GM18517 (cell line): ENCODE data around the gene REXO5.

Source experiments
- ATAC-seq: cut with Tn5 transposase; IDR thresholded peaks from one replicate; pipeline ENCODE4 v1.9.1; 2021; ENCODE audit warnings: mild to moderate bottlenecking, moderate library complexity; ENCODE audit not compliant: unreplicated experiment

The REXO5 gene

DNA sequence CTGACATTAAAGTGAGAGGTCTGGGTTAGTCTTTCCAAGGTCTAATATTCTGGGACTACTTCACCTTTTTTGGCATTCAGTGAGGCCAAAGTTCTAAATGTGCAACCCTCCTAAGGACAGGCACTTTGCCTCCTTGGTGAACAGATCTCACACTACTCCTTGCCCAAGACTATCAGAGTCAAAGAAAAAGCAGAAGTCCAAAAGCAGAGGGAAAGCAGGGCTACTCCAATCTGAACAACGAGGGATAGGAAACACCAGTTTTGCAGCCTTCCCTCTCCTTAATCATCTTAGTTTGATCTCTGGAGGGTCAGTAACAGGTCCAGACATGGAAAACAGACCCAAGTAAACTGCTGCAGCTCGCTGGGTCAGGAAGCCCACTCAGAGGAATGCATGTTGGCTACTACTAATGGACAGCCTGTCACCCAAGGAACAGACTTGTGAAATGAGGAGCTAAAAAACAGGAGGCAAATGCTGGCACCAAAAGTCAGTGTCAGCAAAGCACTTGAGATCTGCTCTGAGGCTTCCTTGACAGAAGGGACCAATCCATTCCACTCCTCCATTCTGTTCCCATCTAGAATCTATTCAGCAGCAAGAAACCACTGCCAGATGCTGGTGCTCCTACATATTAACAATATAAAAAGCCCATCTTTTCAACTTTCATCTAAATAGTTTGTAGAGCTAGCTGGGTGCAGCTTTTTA, 63.9 kb downstream of the REXO5 start:
- ATAC-seq, result no peak

DNA sequence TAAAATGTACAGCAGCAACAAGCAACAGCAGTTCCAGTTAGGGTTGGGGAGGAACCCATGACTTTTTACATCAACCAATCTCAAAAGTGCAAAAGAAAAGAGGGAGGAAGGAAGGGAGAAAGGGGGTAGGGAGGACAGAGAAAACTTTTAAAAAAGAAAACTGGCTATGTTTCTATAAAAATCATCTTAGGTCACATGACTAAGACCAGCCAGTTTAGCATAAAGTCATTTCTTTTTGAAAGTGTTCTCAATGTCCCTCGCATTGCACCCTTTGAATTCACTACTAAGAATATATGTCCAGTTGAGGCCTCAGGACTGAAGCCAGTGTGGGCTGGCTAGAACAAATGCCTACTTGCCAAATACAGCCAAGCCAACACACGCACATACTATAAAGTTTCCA, 64.9 kb downstream of the REXO5 start:
- ATAC-seq, result no peak

DNA sequence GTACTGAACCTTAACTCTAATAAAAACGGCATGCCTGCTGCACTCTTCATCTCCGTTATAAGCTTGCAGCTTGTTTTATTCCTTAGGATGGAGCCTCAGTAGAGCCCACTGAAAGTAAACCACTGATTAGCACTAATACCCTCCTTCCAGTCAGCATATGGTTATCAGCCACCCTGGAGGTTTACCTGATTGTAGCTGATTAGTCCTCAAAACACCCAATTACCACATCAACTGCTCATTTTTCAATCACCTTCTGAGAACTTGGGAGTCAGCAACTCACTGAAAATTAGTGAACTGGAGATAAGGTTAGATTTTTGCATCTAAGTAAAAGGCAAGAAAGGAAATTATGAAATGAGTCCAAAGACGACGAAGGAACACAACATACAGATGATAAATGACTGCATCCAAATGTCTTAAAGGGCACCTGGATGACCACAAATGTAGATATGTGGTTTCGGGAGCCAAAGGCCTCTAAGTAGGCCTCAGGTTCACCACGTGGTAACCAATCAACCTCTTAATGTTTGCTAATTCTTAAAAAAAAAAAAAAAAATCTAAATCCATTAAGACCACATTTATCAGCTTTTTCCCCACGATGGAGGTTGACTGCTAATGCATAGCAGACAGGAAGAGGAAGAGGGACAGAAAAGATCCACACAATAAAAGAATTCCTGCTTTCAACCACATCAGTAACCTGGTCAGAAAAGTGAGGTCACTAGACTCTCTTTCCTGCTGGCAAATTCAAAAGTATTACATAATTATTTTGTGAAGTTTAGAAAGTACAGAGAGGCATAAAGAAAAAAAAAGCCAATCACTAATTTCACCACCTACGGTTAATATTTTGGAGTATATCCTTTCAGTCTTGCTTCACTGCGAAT, 65.9 kb downstream of the REXO5 start:
- no peak for ATAC-seq

DNA sequence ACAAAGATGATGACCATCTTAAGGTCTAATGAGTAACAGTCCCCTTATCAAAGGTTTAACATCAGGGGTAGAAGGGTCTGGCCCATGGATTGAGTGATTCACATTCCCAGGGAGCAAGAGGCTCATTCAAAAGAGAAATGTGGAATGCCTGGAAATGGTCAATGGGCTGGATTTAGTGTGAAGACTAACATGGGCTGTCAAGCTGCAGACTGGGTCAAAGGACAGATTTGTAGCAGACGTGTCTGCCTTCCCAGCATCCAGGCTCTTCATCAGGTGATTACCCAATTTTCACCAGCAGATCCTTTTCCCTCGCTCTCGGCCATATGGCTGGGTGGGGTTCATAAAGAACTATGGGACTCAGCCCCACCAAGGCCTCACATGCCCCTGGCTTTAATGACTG, 67.0 kb downstream of the REXO5 start:
- ATAC-seq, result no peak

DNA sequence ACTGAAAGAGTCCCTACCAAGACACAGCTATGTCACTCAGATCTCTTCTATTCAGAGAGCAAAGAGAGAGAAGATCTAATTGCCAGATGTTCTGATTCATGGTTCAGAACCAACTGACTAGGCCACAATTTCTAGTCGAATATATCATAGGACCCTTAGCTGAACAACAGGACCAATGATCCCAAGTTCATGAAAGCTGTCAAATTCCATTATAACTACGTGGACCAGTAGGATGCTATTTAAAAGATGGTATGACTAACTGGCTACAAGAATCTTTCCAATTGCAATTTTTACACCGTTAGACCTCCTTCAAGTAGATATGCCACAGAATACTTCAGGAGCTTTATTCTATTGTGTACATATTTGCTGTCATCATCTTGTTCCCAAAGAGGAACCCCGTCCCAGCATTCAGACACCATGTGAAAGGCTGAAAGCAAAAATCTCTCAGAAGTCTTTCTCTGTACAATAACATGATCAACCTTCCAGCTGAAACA, 67.8 kb downstream of the REXO5 start:
- peak; percentile 1 for ATAC-seq

DNA sequence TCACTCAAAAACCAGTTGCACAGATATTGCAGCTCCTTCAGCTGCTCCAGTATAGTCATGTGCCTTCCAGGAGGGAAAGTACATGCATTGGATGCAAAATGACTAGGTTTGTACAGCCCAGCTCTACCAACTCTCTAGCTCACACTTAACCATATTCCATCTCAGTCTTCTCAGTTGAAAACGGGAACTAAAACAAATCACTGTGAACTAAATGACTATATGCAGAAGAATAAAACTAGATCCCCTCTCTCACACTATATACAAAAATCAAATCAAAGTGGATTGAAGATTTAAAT, 69.0 kb downstream of the REXO5 start:
- no peak for ATAC-seq

DNA sequence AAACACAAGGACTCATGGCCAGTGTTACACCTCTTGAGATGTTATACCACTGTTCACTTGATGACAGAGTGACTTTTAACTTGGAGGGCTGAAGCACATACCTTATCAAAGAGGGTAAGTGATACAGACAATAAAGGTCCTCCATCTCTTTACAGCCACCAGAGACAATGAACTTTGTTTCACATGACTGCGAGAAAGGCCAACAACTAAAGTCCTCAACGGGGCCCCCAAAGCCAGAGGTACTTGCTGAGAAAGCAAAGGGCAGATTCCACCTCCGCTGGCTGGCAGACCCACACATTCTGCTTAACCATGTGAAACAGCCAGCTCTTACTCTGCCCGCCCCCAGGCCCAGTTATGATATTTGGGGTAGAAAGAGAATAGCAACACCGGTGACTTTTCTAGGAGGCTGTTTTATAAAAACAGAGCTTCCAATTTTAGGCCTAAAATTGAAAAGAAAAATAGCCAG, 72.4 kb downstream of the REXO5 start:
- ATAC-seq, result no peak

DNA sequence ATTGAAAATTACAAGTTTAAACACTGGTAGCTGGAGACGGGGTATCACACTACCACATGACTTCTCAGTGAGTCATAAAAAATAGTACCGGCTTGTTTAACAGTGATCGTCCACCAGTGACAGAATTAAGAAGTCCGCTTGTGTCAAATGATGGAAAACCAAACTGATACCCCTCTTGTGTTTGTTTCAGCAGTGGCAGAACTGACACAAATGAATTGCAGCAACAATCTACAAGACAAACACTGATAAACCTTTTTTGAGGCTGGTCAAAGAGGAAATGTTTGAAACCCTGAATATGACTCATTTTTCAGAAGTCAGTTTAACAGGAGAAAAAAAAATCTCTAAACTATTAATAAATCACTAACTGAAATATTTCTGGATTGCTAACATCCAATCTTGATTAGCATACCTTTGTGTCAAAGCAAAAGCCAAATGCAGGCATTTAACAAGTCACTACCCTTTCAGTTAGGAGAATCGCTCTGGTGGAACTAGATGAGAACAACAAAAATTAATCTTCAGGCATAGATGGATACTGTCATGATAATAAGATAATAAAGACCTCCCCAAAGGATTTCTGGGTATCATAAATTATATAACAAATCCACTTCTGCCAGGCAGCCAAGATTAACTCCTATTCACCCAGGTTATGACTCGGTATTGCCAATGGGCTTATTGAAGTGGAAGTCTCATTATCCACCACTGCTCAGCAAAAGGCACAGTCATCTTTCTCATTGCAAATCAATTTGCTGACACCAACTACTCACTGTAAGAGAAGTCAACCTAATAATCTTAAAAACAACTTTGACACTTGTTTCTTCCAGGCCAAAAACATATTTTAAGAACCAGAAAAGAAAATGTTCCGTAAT, 73.1 kb downstream of the REXO5 start:
- no peak for ATAC-seq

DNA sequence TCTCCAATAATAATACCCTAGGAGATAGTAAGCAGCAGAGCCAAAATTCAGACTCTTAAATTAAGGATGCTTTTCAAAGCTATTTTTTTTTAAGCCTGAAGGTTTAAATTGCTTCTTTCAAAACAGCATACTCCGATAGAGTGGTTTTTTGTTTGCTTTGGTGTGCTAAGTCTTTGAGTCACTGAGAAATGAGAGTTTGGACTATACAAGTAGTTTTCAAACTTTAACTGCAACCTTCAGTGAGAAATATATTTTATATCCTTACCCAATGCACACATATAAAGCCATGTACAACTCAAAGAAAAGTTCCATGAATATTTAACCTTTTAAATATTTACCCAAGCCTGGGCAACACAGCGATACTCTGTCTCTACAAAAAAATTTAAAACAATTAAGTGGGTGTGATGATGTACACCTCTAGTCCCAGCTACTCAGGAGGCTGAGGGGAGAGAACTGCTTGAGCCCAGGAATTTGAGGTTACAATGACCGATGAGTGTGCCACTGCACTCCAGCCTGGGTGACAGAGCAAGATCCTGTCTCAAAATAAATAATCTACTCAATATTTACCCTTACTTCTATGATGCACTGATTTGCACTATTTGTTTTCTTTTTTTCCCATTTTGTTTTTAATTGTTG, 74.7 kb downstream of the REXO5 start:
- ATAC-seq, result no peak

DNA sequence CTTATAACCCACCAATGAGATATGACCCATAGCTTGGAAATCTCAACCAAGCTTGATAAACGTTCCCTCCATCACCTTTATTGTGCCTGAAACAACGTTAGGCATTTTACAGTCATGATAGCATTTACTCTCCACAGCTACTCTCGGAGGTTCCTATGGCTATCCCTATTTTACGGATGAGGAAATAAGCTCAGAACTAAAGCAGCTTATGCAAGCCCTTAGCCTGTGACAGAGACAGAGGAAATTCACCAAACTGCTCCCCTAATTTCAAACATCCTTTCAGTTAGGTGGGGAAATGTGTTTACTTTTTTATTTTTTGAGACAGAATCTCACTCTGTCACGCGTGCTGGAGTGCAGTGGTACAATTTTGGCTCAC, 75.2 kb downstream of the REXO5 start:
- ATAC-seq, result no peak

DNA sequence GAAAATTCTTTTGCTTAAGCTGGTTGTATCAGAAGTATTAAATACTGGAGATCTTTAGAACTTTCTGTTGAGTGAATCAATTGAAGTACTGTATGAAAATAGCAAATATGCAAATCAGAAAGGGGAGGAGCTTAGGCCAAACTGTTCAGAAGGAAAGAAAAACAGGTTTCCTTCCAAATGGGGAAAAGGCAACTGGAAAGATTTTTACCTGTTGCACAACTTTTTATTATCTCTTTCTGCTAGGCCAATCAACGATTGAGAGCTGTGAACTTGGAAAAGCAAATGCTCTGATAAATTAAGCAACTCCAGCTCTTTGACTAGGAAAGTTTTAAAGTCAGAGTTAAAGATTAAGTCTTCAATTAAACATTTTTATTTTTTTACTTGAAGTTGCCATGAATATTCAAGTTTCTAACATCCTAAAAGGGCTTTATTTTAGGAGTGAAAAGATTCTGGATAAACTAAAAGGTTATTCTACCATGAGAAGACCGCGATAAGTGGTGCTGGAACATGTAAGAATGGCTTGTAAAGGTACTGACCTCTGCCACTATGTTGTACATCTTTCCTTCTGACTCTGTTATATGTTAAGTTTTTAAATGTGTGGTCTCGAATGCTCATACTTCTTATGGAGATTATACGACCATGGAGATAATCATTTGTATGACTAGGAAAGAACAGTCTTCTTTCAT, 77.4 kb downstream of the REXO5 start:
- no peak for ATAC-seq

DNA sequence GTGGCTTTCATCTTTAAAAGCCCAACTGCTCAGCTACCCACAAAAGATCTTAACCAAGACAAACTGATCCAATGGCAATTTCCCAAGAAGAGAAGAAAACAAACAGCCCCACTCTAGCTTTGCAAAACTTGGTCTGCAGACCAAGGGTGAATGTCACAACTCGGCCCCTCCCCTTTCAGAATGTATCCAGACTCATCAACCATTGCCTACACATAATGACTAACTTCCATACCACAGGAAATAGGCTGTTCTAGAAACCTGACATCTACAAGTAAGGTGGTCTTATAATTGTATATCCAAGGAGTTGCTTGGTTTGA, 77.9 kb downstream of the REXO5 start:
- no peak for ATAC-seq

DNA sequence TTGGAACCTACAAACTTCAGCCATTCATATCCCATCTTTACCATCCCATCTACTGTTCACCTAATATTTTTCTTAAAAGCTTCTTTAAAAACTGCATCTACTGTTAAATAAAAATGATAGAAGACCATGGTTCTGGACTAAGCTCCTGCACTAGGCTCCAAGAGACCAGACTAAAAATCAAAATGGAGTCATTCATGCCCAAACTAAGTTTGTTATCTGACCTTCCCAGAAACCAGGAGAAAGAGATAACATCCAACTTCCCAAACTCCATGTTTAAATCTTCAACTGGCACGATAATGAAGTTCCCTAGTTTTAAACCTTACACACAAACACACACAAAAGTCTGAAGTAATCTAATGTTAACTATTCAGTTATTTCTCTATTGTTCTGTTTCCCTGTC, 80.0 kb downstream of the REXO5 start:
- ATAC-seq, result no peak

DNA sequence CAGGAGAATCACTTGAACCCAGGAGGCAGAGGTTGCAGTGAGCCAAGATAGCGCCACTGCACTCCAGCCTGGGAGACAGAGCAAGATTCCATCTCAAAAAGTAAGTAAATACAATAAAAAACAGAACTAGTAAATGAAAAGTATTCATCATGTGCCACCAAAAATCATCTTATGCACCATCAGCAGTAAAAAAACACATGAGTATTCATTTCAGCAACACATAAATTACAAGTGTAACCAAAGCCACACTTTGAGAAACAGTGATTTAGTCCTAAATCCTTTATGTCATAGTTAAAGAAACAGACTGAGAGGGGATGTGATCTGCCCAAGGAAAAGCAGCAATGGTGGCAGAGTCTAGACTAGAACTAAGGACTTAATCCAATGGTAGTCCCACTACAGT, 80.9 kb downstream of the REXO5 start:
- ATAC-seq, result no peak

DNA sequence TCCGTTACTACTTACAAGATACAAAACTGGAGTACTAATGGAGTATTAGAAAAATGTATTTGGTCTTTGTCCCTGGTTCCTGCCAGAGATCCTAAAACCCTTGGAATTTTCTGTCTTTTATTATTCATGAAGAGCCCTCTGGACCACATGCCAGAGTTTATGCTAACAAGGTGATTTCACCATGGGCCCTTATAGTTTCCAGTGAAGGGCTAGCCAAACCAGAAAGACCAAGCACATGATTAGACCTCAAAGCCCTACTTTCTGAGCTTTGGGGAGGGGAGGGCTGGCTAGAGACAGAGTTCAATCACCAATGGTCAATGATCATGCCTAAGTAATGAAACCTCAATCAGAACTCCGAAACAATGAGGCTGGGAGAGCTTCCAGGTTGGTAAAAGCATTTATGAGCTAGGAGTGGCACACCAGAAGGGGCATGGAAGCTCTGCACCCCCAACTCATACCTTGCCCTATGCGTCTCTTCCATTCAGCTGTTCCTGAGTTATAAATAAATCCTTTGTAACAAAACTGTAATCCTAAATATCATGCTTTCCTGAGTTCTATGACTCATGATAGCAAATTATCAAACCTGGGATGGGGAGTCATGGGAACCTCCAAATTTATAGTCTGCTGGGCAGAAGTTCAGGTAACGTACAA, 83.4 kb downstream of the REXO5 start:
- no peak for ATAC-seq

DNA sequence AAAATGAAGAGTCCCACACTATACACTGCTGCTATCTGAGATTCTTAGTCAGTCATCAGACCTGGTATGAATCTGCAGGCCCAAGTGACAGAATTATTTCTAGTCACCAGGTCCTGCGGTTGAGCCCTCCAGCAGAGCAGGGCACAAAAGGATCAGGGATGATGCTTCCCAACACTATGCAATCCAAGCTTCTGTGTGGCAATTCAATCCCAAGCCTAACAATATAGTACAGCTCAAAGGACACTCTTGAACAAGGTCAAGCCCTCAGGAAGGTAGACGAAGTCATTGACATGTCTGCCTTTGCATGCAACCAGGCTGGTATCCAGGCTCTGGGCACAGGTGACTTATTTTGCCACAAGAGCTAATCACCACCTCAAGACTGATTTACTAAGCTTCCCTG, 88.1 kb downstream of the REXO5 start:
- ATAC-seq, result no peak

DNA sequence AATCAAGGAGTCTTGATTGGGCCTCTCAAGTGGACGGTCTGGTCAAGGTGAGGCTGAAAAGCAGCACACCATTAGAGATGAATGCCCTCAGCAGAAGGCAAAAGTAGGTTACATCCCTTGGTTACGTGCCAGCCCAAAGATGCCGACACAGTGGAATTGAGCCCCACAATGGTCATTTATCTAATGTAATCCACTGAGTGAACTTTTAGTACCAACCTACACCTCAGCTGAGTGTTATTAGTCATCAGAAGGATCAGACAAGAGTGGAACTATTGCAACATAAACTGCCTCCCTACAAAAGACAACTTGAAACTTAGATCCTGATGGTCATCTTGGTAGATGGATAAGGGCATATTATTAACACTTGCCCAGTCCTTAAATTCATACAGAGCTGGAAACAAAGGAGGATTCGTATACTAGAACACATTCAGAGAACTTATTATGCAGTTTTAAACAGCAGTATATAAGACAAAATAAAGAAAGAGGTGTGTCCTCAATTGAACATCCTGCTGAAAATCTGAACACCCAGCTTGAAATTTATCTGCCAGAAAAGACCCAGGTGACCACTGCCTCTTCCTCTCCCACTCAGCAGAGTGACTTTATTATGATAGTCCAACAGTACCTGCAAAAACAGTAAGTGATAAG, 91.0 kb downstream of the REXO5 start:
- no peak for ATAC-seq

DNA sequence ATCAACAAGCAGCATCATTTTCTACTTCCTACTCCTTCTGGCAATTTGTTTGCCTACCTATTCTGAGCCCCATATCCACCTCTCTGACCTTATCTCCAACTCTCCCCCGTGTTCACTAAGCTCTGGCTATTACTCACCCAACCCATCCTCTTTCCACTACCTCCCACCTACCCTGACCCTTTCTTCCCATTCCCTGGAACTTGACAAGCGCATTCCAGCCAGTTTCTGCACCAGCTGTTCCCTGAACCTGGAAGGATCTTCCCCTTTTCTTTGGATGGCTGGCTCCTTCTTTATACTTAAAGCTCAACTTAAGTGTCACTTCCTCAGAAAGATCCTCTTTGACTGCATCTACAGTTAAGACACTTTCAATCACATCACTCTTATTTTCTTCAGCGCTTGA, 91.6 kb downstream of the REXO5 start:
- no peak for ATAC-seq

DNA sequence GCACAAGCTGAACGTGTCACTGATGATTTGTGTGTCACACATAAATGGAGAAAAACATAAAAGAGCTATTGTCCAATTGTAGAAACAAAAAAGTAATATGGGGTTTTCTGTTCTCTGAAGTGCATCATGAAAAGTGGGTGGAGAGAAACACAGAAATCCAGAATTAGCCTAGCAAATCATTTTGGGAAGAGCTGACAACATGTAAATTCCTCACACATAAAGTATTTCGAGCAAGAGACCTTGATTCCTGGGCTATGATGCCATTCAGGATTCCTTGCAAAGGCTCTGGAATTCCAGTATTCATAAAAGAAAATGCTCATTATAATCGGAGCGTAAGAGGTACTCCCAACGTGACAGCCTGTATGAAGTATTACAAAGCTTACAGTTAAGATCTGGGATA, 92.7 kb downstream of the REXO5 start:
- ATAC-seq, result no peak
